ENCODE results near the gene GPR146. TPM values are rescaled to one million over a fixed set of nuclear protein-coding genes. Genes with fewer than 3 reads are reported as not detected.

Gene GPR146
- total and polyA plus RNA-seq, 2 of the 4 experiments (the other 2 are of a cell fraction): 2.2 to 3.4 TPM

- H4K20me1 ChIP-seq (ENCODE audit: insufficient read depth, low read length): peaks cover 4% of the 10 kb centered on the region; the same call in 1 of the 2 replicates
- H2BK15ac ChIP-seq (ENCODE audit: low read depth, low read length): no peak overlapping the region
- DNase-seq (no peak), ATAC-seq (ENCODE audit: low read depth) (no peak)
- dilution Hi-C loops (cut with HindIII; ENCODE audit: low sequenced_read_pairs, unreplicated experiment): no loop called here
- H4K8ac ChIP-seq (ENCODE audit: low read depth in 2 of 2, low read length in 2 of 2): no peak overlapping the region
- no peak overlapping the region for H2BK120ac ChIP-seq (ENCODE audit: low read depth, low read length)
- intact Hi-C loops (cut with micrococcal nuclease): no loop called here
- H3K9me3 ChIP-seq (ENCODE audit: control insufficient read depth, insufficient read depth, low read length): no peaks in the 10 kb centered on the region
- 84% methylated on average over 22 of the region's 44 CpGs; no CpG with 5 or more reads in 1 of the 2 experiments for WGBS, 2 experiments (ENCODE audit: extremely low coverage in 2 of 2, insufficient read length in 1 of 2)
- H2AFZ ChIP-seq (replicated peaks; ENCODE audit: low read length, poor library complexity): no peak overlapping the region
- H3K23ac ChIP-seq (ENCODE audit: low read depth, low read length): no peak overlapping the region
- no peak overlapping the region for H3K4ac ChIP-seq (ENCODE audit: low read depth, low read length)
- H3K14ac ChIP-seq (replicated peaks; ENCODE audit: low read depth, low read length): no peak overlapping the region
- H3K27ac ChIP-seq (ENCODE audit: insufficient read depth, low read length): no peak overlapping the region
- no peak overlapping the region for H3K4me2 ChIP-seq (ENCODE audit: low read depth, low read length)
- no peak overlapping the region for H3K56ac ChIP-seq (ENCODE audit: extremely low read depth, insufficient read depth, low read length)
- no peaks in the 10 kb centered on the region for H3K27me3 ChIP-seq (ENCODE audit: control insufficient read depth, insufficient read depth, low read length)
- H3K9ac ChIP-seq (ENCODE audit: low read depth, low read length): no peak overlapping the region
- peak overlapping the region; percentile 5 for H2AK9ac ChIP-seq (replicated peaks; ENCODE audit: low read depth, low read length, poor library complexity)
- no peak for TF ChIP-seq MAFK (IDR thresholded peaks at IDR 0.05; ENCODE audit: low read depth, low read length)
- no peak for TF ChIP-seq ELK1 (IDR thresholded peaks at IDR 0.05; ENCODE audit: borderline replicate concordance, low read depth, low read length)
- TF ChIP-seq RCOR1 (IDR thresholded peaks at IDR 0.05; ENCODE audit: insufficient replicate concordance, low read length): no peak
- TF ChIP-seq NFE2L2 (IDR thresholded peaks at IDR 0.05; ENCODE audit: low read depth, low read length): no peak
- no peak for TF ChIP-seq SMC3 (IDR thresholded peaks at IDR 0.05; ENCODE audit: low read depth, low read length)
- TF ChIP-seq FOS (IDR thresholded peaks at IDR 0.05; ENCODE audit: low read depth, low read length): no peak
- TF ChIP-seq USF2 (IDR thresholded peaks at IDR 0.05; ENCODE audit: low read depth, low read length): no peak
- no peak for TF ChIP-seq CTCF (conservative IDR thresholded peaks at IDR 0.05; ENCODE audit: low read depth, low read length)
- TF ChIP-seq CEBPB (IDR thresholded peaks at IDR 0.05; ENCODE audit: low read depth, low read length): no peak
- no peak for TF ChIP-seq RAD21 (IDR thresholded peaks at IDR 0.05; ENCODE audit: low read length)
- TF ChIP-seq MAZ (IDR thresholded peaks at IDR 0.05; ENCODE audit: borderline replicate concordance, low read depth, low read length): no peak
- H2BK20ac ChIP-seq (ENCODE audit: low read depth, low read length): no peak overlapping the region
- no TSS peak for BruUV-seq (replicated peaks)
- H4K91ac ChIP-seq (ENCODE audit: insufficient read depth, low read depth, low read length): no peak overlapping the region
- H4K5ac ChIP-seq (ENCODE audit: low read depth, low read length): no peak overlapping the region
- CTCF ChIA-PET: no interaction called here
- H3K4me3 ChIP-seq (ENCODE audit: insufficient read depth, low read depth, low read length): no peak overlapping the region
- H2BK5ac ChIP-seq (ENCODE audit: low read depth, low read length, poor library complexity, severe bottlenecking): no peak overlapping the region
- peaks cover 6% of the 10 kb centered on the region for H3K36me3 ChIP-seq (ENCODE audit: control insufficient read depth, insufficient read depth, low read length)
- no peaks in the 10 kb centered on the region for H3K9me1 ChIP-seq (ENCODE audit: insufficient read depth, low read length)
- POLR2A ChIA-PET (ENCODE audit: unreplicated experiment): no interaction called here
- peaks cover 0 to 19% of the 10 kb centered on the region in 2 experiments; a peak in 3 of 4 replicates for H3K79me1 ChIP-seq (ENCODE audit: low read depth in 1 of 2, low read length in 2 of 2)
- in situ Hi-C loops (cut with MboI; ENCODE audit: low sequenced_read_pairs): no loop called here
- H3K4me1 ChIP-seq (ENCODE audit: control insufficient read depth, insufficient read depth, low read length): no peaks in the 10 kb centered on the region; the same call in 1 of the 2 replicates
- H3K18ac ChIP-seq (ENCODE audit: low read depth, low read length): no peak overlapping the region
- no peak overlapping the region for H2AK5ac ChIP-seq (ENCODE audit: low read depth, low read length)
Observed at GRCh38 chr7:1096156-1097119, 52.1 kb downstream of the GPR146 start.
